GM12801 (cell line): ENCODE measurements around the gene GSTM2.

Experiments
- CTCF ChIP-seq: IDR thresholded peaks from one replicate; pipeline ENCODE4 v1.5.1; 2011; ENCODE audit warnings: control low read depth; ENCODE audit not compliant: insufficient read length; ENCODE audit errors: extremely low read depth

The GSTM2 gene

DNA sequence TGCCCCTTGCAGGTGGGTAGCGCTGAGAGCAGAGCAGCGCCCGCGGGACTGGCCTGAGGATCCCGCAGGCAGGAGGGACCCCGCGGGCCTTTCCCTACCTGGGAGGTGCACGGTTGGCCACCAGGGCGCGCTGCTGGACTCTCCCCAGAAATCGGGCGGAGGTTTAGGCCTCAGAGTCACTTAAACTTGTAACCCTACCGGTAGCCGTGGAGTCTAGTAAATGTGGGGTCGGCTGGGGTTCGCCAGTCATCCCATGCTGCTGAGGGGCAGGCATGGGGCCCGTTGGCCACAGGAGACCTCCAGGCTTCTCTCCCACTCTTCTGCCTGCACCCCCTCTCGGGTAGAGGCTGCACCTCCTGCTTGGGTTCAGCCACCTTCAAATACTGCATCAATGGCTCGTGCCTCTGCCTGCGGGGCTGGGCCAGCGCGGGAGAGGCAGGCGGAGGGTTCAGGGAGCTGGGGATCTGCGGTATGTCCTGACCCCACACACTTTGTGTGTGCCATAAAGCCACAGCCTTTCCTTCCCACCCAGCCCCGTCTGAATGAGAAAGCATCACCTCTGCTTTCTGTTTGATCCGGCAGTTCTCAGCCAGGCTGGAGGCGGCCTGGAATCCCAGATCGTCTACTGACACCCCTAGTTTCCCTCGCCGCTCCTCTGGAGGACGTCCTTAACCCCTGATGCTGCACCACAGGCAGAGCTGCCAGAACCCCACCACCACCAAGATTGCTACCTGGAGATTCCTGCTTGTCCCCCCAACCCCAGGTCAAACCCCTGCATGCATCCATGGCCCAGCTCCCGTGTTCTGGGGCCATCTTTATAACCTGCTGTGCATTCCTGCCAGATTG, 24.2 kb upstream of the GSTM2 start:
- no peak for TF ChIP-seq CTCF

DNA sequence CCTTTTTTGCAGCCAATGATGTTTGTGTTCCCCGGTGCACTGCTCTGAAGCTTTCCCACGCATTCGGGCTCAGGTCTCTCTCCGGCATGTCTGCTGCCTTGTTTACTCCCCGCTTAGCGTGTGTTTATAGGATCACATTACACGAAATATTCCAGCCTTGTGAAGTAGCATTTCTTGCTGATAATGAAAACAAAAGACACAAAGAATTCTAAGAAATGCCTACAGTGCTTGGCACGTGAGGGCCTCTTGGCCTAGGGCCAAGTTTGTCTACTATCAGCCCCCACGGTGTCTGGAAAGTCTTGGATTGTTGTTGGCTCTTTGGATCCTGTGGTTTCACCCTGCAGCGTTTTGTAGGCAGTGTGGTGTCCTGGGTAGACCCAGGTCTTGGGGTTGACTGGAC, 23.2 kb upstream of the GSTM2 start:
- TF ChIP-seq CTCF = no peak

DNA sequence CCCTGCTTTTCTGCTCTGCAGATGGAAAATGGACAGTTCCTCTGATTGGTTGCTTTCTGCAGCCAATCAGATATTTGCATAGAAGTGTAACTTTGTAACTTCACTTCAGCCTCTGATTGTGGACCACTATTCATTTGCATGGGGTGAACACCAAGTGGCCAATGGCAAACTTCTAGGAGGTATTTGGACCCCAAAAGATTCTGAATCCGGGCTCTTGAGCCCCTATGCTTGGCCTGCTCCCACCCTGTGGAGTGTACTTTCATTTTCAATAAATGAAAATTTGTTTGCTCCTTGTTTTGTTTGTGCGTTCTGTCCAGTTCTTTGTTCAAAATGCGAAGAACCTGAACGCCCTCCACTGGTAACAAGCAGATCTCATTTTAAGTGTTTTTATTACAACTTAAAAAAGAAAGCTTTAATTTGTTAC, 18.4 kb upstream of the GSTM2 start:
- TF ChIP-seq CTCF = no peak

DNA sequence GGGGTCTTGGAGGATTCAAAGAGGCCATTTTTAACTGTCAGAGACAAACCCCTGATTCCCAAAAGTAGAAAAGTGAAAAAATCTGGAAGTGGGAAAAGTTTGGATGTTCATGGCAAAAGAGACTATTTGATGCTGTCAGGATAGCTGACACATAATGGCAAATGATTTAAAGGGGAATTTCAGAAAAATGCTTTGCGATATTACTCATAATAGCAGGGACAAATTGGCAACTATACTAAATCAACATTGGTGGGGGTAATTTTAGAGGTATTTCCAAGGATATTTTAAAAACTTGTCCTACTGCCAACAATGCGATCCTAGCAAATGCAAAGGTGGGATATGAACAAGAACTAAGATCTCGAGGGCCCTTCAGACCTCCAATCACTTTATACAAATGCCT, 17.2 kb upstream of the GSTM2 start:
- TF ChIP-seq CTCF = no peak

DNA sequence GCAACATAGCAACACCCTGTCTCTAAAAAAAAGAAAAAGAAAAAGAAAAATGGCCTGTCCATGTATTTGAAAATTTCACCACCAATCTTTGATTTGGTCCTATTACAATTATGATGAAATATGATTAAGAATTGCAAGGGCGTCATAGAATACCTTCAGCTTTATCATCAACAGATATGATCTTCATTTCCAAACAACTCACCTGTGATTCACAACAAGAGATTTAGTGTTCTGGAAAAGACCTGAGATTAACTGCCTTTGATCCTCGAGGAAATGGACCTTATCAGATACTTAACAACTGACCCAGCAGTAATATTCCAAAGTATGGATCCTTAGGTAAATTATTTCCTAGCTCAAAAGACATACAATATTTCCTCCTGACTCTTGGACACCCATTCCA, 15.5 kb upstream of the GSTM2 start:
- no peak for TF ChIP-seq CTCF

- TF ChIP-seq CTCF = no peak
Observed at GRCh38 chr1:109653306-109653705, 14.6 kb upstream of the GSTM2 start.

GRCh38 chr1:109654519-109654918, 13.3 kb upstream of the GSTM2 start:
- TF ChIP-seq CTCF = no peak
